GM12878 (cell line): ENCODE data around the gene CLK2.

Experiments used
- BMI1 ChIP-seq: fragments of 450-650 bp; IDR thresholded peaks from 2 replicates; pipeline ENCODE4 v1.6.1; 2016; ENCODE audit warnings: mild to moderate bottlenecking, moderate library complexity, borderline replicate concordance
- FOXM1 ChIP-seq: IDR thresholded peaks from 2 replicates; pipeline ENCODE4 v1.6.1; 2012; ENCODE audit warnings: low read depth, mild to moderate bottlenecking, inconsistent platforms, low read length, moderate library complexity
- ZNF274 ChIP-seq: IDR thresholded peaks from one replicate; pipeline ENCODE4 v1.8.0; 2011; ENCODE audit not compliant: insufficient read length, insufficient read depth
- TF ChIP-seq, protein P1 (sequence below): fragments of 450-650 bp; IDR thresholded peaks from 2 replicates; pipeline ENCODE4 v1.6.1; 2016; ENCODE audit warnings: mild to moderate bottlenecking, moderate library complexity, borderline replicate concordance
- TF ChIP-seq, protein P2 (sequence below): IDR thresholded peaks from 2 replicates; pipeline ENCODE4 v1.6.1; 2011; ENCODE audit warnings: borderline replicate concordance, low read depth, mild to moderate bottlenecking, moderate library complexity, low read length; ENCODE audit not compliant: insufficient read depth, poor library complexity, severe bottlenecking

DNA sequence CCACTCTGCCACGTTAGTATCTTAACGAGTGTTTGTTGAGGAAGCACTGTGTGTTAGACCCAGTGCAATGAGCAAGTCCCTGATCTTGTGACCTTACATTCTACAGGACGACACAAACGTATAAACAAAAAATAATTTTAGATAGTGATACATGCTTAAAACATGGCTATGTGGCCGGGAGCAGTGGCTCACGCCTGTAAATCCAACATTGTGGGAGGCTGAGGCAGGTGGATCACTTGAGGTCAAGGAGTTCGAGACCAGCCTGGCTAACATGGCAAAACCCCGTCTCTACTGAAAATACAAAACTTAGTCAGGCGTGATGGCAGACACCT is 45.2 kb downstream of the CLK2 start:
- TF ChIP-seq FOXM1 = no peak
- no peak for TF ChIP-seq ZNF274
- no peak for TF ChIP-seq BMI1
- TF ChIP-seq, protein P1, sequence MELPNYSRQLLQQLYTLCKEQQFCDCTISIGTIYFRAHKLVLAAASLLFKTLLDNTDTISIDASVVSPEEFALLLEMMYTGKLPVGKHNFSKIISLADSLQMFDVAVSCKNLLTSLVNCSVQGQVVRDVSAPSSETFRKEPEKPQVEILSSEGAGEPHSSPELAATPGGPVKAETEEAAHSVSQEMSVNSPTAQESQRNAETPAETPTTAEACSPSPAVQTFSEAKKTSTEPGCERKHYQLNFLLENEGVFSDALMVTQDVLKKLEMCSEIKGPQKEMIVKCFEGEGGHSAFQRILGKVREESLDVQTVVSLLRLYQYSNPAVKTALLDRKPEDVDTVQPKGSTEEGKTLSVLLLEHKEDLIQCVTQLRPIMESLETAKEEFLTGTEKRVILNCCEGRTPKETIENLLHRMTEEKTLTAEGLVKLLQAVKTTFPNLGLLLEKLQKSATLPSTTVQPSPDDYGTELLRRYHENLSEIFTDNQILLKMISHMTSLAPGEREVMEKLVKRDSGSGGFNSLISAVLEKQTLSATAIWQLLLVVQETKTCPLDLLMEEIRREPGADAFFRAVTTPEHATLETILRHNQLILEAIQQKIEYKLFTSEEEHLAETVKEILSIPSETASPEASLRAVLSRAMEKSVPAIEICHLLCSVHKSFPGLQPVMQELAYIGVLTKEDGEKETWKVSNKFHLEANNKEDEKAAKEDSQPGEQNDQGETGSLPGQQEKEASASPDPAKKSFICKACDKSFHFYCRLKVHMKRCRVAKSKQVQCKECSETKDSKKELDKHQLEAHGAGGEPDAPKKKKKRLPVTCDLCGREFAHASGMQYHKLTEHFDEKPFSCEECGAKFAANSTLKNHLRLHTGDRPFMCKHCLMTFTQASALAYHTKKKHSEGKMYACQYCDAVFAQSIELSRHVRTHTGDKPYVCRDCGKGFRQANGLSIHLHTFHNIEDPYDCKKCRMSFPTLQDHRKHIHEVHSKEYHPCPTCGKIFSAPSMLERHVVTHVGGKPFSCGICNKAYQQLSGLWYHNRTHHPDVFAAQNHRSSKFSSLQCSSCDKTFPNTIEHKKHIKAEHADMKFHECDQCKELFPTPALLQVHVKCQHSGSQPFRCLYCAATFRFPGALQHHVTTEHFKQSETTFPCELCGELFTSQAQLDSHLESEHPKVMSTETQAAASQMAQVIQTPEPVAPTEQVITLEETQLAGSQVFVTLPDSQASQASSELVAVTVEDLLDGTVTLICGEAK = peak; percentile 51; the same call in 1 of the 2 replicates
- TF ChIP-seq, protein P2, sequence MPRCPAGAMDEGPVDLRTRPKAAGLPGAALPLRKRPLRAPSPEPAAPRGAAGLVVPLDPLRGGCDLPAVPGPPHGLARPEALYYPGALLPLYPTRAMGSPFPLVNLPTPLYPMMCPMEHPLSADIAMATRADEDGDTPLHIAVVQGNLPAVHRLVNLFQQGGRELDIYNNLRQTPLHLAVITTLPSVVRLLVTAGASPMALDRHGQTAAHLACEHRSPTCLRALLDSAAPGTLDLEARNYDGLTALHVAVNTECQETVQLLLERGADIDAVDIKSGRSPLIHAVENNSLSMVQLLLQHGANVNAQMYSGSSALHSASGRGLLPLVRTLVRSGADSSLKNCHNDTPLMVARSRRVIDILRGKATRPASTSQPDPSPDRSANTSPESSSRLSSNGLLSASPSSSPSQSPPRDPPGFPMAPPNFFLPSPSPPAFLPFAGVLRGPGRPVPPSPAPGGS = no peak
